Measurements from ENCODE around the gene FEM1B. TPM values are rescaled to one million over a fixed set of nuclear protein-coding genes. Genes with fewer than 3 reads are reported as not detected.

The FEM1B gene
- total and polyA plus RNA-seq, 12 donors: 10.5 to 101 (median 66.9) TPM

DNA sequence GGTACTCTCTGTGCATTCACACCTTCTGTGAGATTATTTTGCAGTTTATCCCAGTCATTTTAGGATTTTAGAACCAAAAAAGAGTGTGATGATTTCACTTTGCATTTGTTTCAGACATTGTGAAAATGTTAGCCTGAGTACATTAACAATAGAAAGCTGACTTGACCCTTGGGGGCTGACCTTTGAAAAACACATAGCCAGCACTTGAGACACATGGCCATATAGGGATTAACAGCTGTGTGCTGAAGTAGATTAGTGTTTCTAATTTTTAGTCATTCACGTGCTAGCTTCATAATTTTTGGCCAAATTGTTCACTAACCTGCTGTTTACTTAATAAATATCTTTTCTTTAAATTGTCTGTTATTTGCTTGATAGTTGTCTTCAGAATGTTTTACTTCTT is 3.5 kb downstream of the FEM1B start:
- Histone ChIP-seq H3K27ac (peak overlapping the region in 8 of 10 donors; percentile 9 to 100 (median 76)), H3K27me3 (no peaks in the 10 kb centered on the region), H3K36me3 (peaks cover 0 to 22% (median 8%) of the 10 kb centered on the region in 9 donors), H3K9me3 (no peaks in the 10 kb centered on the region), H3K4me1 (peaks cover 3 to 84% (median 71%) of the 10 kb centered on the region in 9 donors), H3K4me3 (peak overlapping the region in 8 of 10 donors; percentile 65 to 97 (median 88))
- WGBS, 2 donors: 14 to 19% methylated on average over 1 of the region's 1 CpG
- ATAC-seq: no peak
- DNase-seq: no peak
- intact Hi-C loops (cut with DNase I): no loop called here
- TF ChIP-seq, protein P1, sequence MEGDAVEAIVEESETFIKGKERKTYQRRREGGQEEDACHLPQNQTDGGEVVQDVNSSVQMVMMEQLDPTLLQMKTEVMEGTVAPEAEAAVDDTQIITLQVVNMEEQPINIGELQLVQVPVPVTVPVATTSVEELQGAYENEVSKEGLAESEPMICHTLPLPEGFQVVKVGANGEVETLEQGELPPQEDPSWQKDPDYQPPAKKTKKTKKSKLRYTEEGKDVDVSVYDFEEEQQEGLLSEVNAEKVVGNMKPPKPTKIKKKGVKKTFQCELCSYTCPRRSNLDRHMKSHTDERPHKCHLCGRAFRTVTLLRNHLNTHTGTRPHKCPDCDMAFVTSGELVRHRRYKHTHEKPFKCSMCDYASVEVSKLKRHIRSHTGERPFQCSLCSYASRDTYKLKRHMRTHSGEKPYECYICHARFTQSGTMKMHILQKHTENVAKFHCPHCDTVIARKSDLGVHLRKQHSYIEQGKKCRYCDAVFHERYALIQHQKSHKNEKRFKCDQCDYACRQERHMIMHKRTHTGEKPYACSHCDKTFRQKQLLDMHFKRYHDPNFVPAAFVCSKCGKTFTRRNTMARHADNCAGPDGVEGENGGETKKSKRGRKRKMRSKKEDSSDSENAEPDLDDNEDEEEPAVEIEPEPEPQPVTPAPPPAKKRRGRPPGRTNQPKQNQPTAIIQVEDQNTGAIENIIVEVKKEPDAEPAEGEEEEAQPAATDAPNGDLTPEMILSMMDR (IDR thresholded peaks at IDR 0.05): no peak

DNA sequence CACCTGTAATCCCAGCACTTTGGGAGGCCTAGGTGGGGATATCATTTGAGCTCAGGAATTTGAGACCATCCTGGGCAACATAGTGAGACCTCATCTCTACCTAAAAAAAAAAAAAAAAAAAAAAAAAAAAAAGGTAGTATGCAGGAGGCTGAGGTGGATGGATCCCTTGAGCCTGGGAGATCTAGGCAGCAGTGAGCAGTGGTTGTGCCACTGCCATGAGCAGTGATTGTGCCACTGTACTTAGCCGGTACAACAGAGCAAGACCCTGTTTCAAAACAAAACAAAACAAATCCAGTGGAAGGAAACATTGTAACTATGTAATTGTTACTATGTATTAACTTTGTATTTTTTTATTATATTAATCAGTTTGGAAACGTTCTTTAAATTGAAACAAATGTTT is 5.9 kb downstream of the FEM1B start:
- 80 to 82% methylated on average over 2 of the region's 2 CpGs for WGBS, 2 donors
- ATAC-seq: no peak
- Histone ChIP-seq H3K27me3 (no peaks in the 10 kb centered on the region), H3K4me3 (no peak overlapping the region), H3K36me3 (peaks cover 0 to 36% (median 8%) of the 10 kb centered on the region in 9 donors), H3K4me1 (peaks cover 3 to 97% (median 84%) of the 10 kb centered on the region in 9 donors), H3K27ac (peak overlapping the region in 1 of 10 donors; percentile 99), H3K9me3 (no peaks in the 10 kb centered on the region)
- no peak for DNase-seq
- TF ChIP-seq, protein P1 (IDR thresholded peaks at IDR 0.05): no peak
- intact Hi-C loops (cut with DNase I): no loop called here

DNA sequence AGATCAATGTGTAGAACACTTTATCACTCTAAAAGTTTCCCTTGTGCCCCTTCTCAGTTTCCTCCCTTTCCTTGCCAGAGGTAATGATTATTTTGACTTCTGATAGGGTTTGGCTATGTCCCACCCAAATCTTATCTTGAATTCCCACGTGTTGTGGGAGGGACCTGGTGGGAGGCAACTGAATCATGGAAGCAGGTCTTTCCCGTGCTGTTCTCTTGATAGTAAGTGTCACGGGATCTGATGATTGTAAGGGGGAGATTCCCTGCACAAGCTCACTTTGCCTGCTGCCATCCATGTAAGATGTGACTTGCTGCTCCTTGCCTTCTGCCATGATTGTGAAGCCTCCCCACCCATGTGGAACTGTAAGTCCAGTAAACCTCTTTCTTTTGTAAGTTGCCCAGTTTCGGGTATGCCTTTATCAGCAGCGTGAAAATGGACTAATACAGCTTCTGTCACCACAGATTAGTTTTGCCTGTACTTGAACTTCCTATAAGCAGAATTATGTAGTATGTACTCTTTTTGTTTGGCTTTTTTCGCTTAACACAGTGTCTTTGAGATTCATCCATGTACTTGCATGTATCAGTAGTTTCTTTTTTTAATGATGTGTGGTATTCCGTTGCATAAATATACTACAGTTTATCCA is 7.2 kb downstream of the FEM1B start:
- H3K36me3 ChIP-seq: peaks cover 0 to 40% (median 8%) of the 10 kb centered on the region in 9 donors
- ATAC-seq: no peak
- no peaks in the 10 kb centered on the region for H3K27me3 ChIP-seq
- no peak for DNase-seq
- TF ChIP-seq, protein P1 (IDR thresholded peaks at IDR 0.05): no peak
- WGBS, 2 donors: 68 to 70% methylated on average over 7 of the region's 7 CpGs
- H3K9me3 ChIP-seq: no peaks in the 10 kb centered on the region
- peak overlapping the region in 2 of 10 donors; percentile 34 to 36 for H3K27ac ChIP-seq
- H3K4me1 ChIP-seq: peaks cover 3 to 100% (median 87%) of the 10 kb centered on the region in 9 donors
- no peak overlapping the region for H3K4me3 ChIP-seq
- intact Hi-C loops (cut with DNase I): no loop called here

DNA sequence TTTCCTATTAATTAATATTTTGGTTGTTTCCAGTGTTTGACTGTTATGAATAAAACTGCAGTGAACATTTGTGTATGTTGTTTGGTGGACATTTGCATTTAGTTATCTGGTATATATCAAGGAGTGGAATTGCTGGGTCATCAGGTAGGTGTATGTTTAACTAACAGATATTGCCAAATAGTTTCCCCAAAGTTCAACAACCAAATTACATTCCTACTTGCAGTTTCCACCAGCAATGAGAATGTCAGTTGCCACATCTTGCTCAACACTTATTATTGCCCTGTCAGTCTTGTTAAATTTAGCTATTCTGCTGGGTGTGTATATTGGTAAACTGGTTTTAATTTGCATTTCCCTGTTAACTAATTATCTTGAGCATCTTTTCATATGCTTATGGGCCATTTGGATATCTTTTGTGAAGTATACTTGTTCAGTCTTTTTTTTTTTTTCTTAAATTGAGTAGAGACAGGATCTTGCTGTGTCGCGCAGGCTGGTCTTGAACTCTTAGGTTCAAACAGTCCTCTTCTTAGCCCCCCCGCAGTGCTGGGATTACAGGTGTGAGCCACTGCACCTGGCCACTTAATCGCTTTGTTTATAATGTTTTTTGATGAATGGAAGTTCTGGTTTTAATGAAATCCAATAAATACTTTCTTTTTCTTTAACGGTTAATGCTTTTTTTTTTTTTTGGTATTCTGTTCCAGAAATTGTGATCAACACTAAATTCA is 7.9 kb downstream of the FEM1B start:
- TF ChIP-seq, protein P1 (IDR thresholded peaks at IDR 0.05): no peak
- Histone ChIP-seq H3K4me3 (no peak overlapping the region), H3K4me1 (peaks cover 2 to 100% (median 80%) of the 10 kb centered on the region in 9 donors), H3K36me3 (peaks cover 0 to 47% (median 12%) of the 10 kb centered on the region in 9 donors), H3K9me3 (no peaks in the 10 kb centered on the region), H3K27ac (peak overlapping the region in 1 of 10 donors; percentile 36), H3K27me3 (no peaks in the 10 kb centered on the region)
- intact Hi-C loops (cut with DNase I): no loop called here
- 88 to 89% methylated on average over 5 of the region's 5 CpGs for WGBS, 2 donors
- ATAC-seq (peak in 1 of 8 donors; percentile 25), DNase-seq (no peak)

Data from heart right ventricle (tissue), 16 donors.